ENCODE measurements around the gene TMEM8B.
A peak's percentile ranks its signal among the peaks of the same experiment; 100 is the strongest.
"Not testable (repeated sequence)": the region's sequence is repeated elsewhere in the genome, so short reads cannot be mapped to it uniquely, and the experiment has no call there.

Gene TMEM8B

GRCh38 chr9:35869621-35870216 is 40.7 kb downstream of the TMEM8B start:
- DNase-seq: no peak

- no peak for DNase-seq
Observed at GRCh38 chr9:35870351-35870923, 41.4 kb downstream of the TMEM8B start, which contains the start of gene OR13J1. Gene OR13J1, minus strand, starts transcription at chr9:35870401. Its CDS starts 0 bp downstream, at chr9:35870401.

GRCh38 chr9:35871545-35871944 is 42.5 kb downstream of the TMEM8B start:
- no peak for DNase-seq

GRCh38 chr9:35872505-35872904 is 43.5 kb downstream of the TMEM8B start:
- no peak for DNase-seq

- DNase-seq: peak; percentile 76
Observed at GRCh38 chr9:35882263-35882848, 53.3 kb downstream of the TMEM8B start.

- no peak for DNase-seq
Observed at GRCh38 chr9:35882996-35883395, 54.0 kb downstream of the TMEM8B start.

- not testable (repeated sequence) for DNase-seq
Observed at GRCh38 chr9:35884908-35885307, 55.9 kb downstream of the TMEM8B start.

- no peak for DNase-seq
Observed at GRCh38 chr9:35891646-35892045, 62.6 kb downstream of the TMEM8B start.

- no peak for DNase-seq
Observed at GRCh38 chr9:35892051-35892450, 63.0 kb downstream of the TMEM8B start.

- no peak for DNase-seq
Observed at GRCh38 chr9:35896570-35896969, 67.5 kb downstream of the TMEM8B start.

- DNase-seq: not testable (repeated sequence)
Observed at GRCh38 chr9:35897376-35898099, 68.5 kb downstream of the TMEM8B start.

- DNase-seq: no peak
Observed at GRCh38 chr9:35898337-35898736, 69.3 kb downstream of the TMEM8B start.

- DNase-seq: no peak
Observed at GRCh38 chr9:35899021-35899420, 70.0 kb downstream of the TMEM8B start.

GRCh38 chr9:35903049-35903448 is 74.0 kb downstream of the TMEM8B start:
- peak; percentile 70 for DNase-seq

GRCh38 chr9:35904338-35904737 is 75.3 kb downstream of the TMEM8B start:
- no peak for DNase-seq

- no peak for DNase-seq
Observed at GRCh38 chr9:35905051-35905781, 76.2 kb downstream of the TMEM8B start.

- no peak for DNase-seq
Observed at GRCh38 chr9:35905912-35906679, 77.1 kb downstream of the TMEM8B start, which contains the start of gene HRCT1. Gene HRCT1, plus strand, starts transcription at chr9:35906202. Its CDS starts 86 bp downstream, at chr9:35906288.

GRCh38 chr9:35906923-35907699 is 78.1 kb downstream of the TMEM8B start:
- no peak for DNase-seq

- peak; percentile 14 for DNase-seq
Observed at GRCh38 chr9:35907711-35908503, 78.9 kb downstream of the TMEM8B start.

GRCh38 chr9:35908504-35909125 is 79.6 kb downstream of the TMEM8B start:
- DNase-seq: no peak
